Neural progenitor cell (in vitro differentiated cells): ENCODE data around the gene MMP25. TPM values are rescaled to one million over a fixed set of nuclear protein-coding genes. Genes with fewer than 3 reads are reported as not detected.

Experiments used
- DNase-seq: peaks from one replicate; pipeline ENCODE4 v3.0.0-alpha.2; 2016; ENCODE audit warnings: low spot score
- H2AFZ ChIP-seq: fragments of 200-600 bp; sonication (generic); replicated peaks from 2 replicates; pipeline ENCODE4 v1.6.1; 2016; ENCODE audit warnings: antibody characterized with exemption
- H3F3A ChIP-seq: fragments of 200-600 bp; sonication (generic); 2 replicates; pipeline ENCODE4 v1.6.1; 2016; ENCODE audit warnings: antibody characterized with exemption, low read depth
- H3K27ac ChIP-seq: fragments of 200-600 bp; sonication (generic); 2 replicates; pipeline ENCODE4 v1.5.1; 2016; ENCODE audit warnings: mild to moderate bottlenecking
- H3K27me3 ChIP-seq: fragments of 200-600 bp; sonication (generic); 2 replicates; pipeline ENCODE4 v1.6.1; 2016; ENCODE audit warnings: mild to moderate bottlenecking, moderate library complexity
- H3K36me3 ChIP-seq: fragments of 200-600 bp; sonication (generic); 2 replicates; pipeline ENCODE4 v1.5.1; 2016
- H3K4me1 ChIP-seq: fragments of 200-600 bp; sonication (generic); 2 replicates; pipeline ENCODE4 v1.6.1; 2016; ENCODE audit warnings: mixed run types
- H3K4me2 ChIP-seq: fragments of 200-600 bp; sonication (generic); 2 replicates; pipeline ENCODE4 v1.6.1; 2016
- H3K4me3 ChIP-seq: fragments of 200-600 bp; sonication (generic); 2 replicates; pipeline ENCODE4 v1.5.1; 2016
- H3K79me2 ChIP-seq: fragments of 200-600 bp; sonication (generic); 2 replicates; pipeline ENCODE4 v1.6.1; 2016; ENCODE audit warnings: low read depth
- H3K9ac ChIP-seq: fragments of 200-600 bp; sonication (generic); 2 replicates; pipeline ENCODE4 v1.6.1; 2016
- H3K9me3 ChIP-seq: fragments of 200-600 bp; sonication (generic); 2 replicates; pipeline ENCODE4 v1.5.1; 2016; ENCODE audit warnings: low read depth
- H4K20me1 ChIP-seq: fragments of 200-600 bp; sonication (generic); 2 replicates; pipeline ENCODE4 v1.6.1; 2016; ENCODE audit warnings: low read depth
- H3K27ac Mint-ChIP-seq: 3 replicates; pipeline ENCODE4 v1.8.0; 2021; ENCODE audit warnings: mixed read lengths
- H3K27me3 Mint-ChIP-seq: 2 replicates; pipeline ENCODE4 v1.8.0; 2022; ENCODE audit warnings: low read depth, mild to moderate bottlenecking, inconsistent platforms, moderate library complexity, mixed read lengths; ENCODE audit not compliant: insufficient read depth
- H3K36me3 Mint-ChIP-seq: 3 replicates; pipeline ENCODE4 v1.8.0; 2021; ENCODE audit warnings: mixed read lengths
- H3K4me1 Mint-ChIP-seq: 3 replicates; pipeline ENCODE4 v1.8.0; 2021; ENCODE audit warnings: mixed read lengths
- H3K4me3 Mint-ChIP-seq: 3 replicates; pipeline ENCODE4 v1.8.0; 2021; ENCODE audit warnings: mild to moderate bottlenecking, moderate library complexity, mixed read lengths
- H3K9me3 Mint-ChIP-seq: 3 replicates; pipeline ENCODE4 v1.8.0; 2020; ENCODE audit warnings: mixed read lengths
- EZH2phosphoT487 ChIP-seq: fragments of 200-600 bp; sonication (generic); IDR thresholded peaks from 2 replicates; pipeline ENCODE4 v1.6.1; 2017; ENCODE audit warnings: antibody characterized with exemption
- small RNA-seq: library from RNA; depleted of rRNA; stranded (forward); fragments of <200 nt; gene quantifications from one replicate; pipeline ENCODE3, GENCODE V24; 2015
- total RNA-seq: library from RNA; depleted of rRNA; stranded (reverse); fragments of >200 nt; gene quantifications from 2 replicates; pipeline ENCODE4 v1.2.3, GENCODE V29; 2015; ENCODE audit warnings: low replicate concordance

MMP25 gene
- total RNA-seq, 1 donor from 2014 or later, result 0.58 TPM

GRCh38 chr16:3106205-3106928 is 60.0 kb downstream of the MMP25 start:
- no peaks in the 10 kb centered on the region for H3K36me3 Mint-ChIP-seq
- no peaks in the 10 kb centered on the region for H3K9me3 Mint-ChIP-seq
- H3K27me3 ChIP-seq, result peaks cover 11% of the 10 kb centered on the region
- H3K36me3 ChIP-seq, result no peaks in the 10 kb centered on the region
- peak overlapping the region; percentile 85 for H3K4me2 ChIP-seq
- H2AFZ ChIP-seq, result peak overlapping the region; percentile 76
- H3K4me3 ChIP-seq, result peak overlapping the region; percentile 69
- H3F3A ChIP-seq, result peaks cover 44% of the 10 kb centered on the region
- H3K79me2 ChIP-seq, result no peaks in the 10 kb centered on the region
- peaks cover 10% of the 10 kb centered on the region for H3K27me3 Mint-ChIP-seq
- H3K9ac ChIP-seq, result peak overlapping the region; percentile 49
- no peaks in the 10 kb centered on the region for H4K20me1 ChIP-seq
- H3K27ac ChIP-seq, result no peak overlapping the region
- no peaks in the 10 kb centered on the region for H3K9me3 ChIP-seq
- H3K27ac Mint-ChIP-seq, result no peak overlapping the region
- peak overlapping the region; percentile 85 for H3K4me3 Mint-ChIP-seq
- peaks cover 7% of the 10 kb centered on the region for H3K4me1 ChIP-seq
- TF ChIP-seq EZH2phosphoT487, result no peak
- peaks cover 20% of the 10 kb centered on the region for H3K4me1 Mint-ChIP-seq
- DNase-seq, result peak; percentile 97

Small RNAs within 50 kb of the gene (small RNA-seq; reads per million reads assigned to genes)
- gene RNU1-22P, result not detected

Other genes with a start within 250 kb of the MMP25 start
- not detected in 2 replicates for gene PRSS41, start 248.1 kb upstream of the MMP25 start, total RNA-seq
- gene PRSS21, start 229.3 kb upstream of the MMP25 start, total RNA-seq, result not detected in 2 replicates
- gene ZG16B, start 216.3 kb upstream of the MMP25 start, total RNA-seq, result not detected in 2 replicates
- not detected in 2 replicates for gene PRSS22, start 188.4 kb upstream of the MMP25 start, total RNA-seq
- gene FLYWCH2, start 163.3 kb upstream of the MMP25 start, total RNA-seq, result 15.8 and 46.5 TPM in 2 replicates
- 5.1 and 16.1 TPM in 2 replicates for gene FLYWCH1, start 134.6 kb upstream of the MMP25 start, total RNA-seq
- 0.51 and 5.6 TPM in 2 replicates for gene KREMEN2, start 82.3 kb upstream of the MMP25 start, total RNA-seq
- 3.3 and 15.4 TPM in 2 replicates for gene PAQR4, start 77.2 kb upstream of the MMP25 start, total RNA-seq
- 4.6 and 38.5 TPM in 2 replicates for gene PKMYT1, start 66.1 kb upstream of the MMP25 start, total RNA-seq
- not detected in 2 replicates for gene CLDN9, start 33.6 kb upstream of the MMP25 start, total RNA-seq
- 31.6 and 60.0 TPM in 2 replicates for gene CLDN6, start 28.4 kb upstream of the MMP25 start, total RNA-seq
- 6.7 and 14.3 TPM in 2 replicates for gene TNFRSF12A, start 26.2 kb upstream of the MMP25 start, total RNA-seq
- 1.6 and 15.7 TPM in 2 replicates for gene HCFC1R1, start 22.6 kb upstream of the MMP25 start, total RNA-seq
- gene THOC6, start 22.5 kb upstream of the MMP25 start, total RNA-seq, result 16.6 and 28.6 TPM in 2 replicates
- 0.12 TPM in 1 of 2 replicates, not detected in the other for gene BICDL2, start 9.6 kb upstream of the MMP25 start, total RNA-seq
- 1.4 TPM in 1 of 2 replicates, not detected in the other for gene IL32, start 19.1 kb downstream of the MMP25 start, total RNA-seq
- 5.4 and 16.2 TPM in 2 replicates for gene ZSCAN10, start 52.7 kb downstream of the MMP25 start, total RNA-seq
- 5.4 and 19.6 TPM in 2 replicates for gene ZNF205, start 66.0 kb downstream of the MMP25 start, total RNA-seq
- gene ZNF213, start 88.5 kb downstream of the MMP25 start, total RNA-seq, result 1.3 and 4.0 TPM in 2 replicates
- not detected in 2 replicates for gene OR1F1, start 141.6 kb downstream of the MMP25 start, total RNA-seq
- gene ZNF200, start 188.6 kb downstream of the MMP25 start, total RNA-seq, result 9.4 and 10.1 TPM in 2 replicates
- gene MEFV, start 210.1 kb downstream of the MMP25 start, total RNA-seq, result not detected in 2 replicates
- gene ZNF263, start 236.9 kb downstream of the MMP25 start, total RNA-seq, result 30.1 and 40.8 TPM in 2 replicates